Measurements from ENCODE around the gene ZNRF2. TPM values are rescaled to one million over a fixed set of nuclear protein-coding genes. Genes with fewer than 3 reads are reported as not detected.

Gene ZNRF2
- total and polyA plus RNA-seq, 10 of the 15 experiments (the other 5 are each of a cell fraction or from before 2014, with no cell fraction given): 1.2 to 20.4 (median 9.5) TPM

DNA sequence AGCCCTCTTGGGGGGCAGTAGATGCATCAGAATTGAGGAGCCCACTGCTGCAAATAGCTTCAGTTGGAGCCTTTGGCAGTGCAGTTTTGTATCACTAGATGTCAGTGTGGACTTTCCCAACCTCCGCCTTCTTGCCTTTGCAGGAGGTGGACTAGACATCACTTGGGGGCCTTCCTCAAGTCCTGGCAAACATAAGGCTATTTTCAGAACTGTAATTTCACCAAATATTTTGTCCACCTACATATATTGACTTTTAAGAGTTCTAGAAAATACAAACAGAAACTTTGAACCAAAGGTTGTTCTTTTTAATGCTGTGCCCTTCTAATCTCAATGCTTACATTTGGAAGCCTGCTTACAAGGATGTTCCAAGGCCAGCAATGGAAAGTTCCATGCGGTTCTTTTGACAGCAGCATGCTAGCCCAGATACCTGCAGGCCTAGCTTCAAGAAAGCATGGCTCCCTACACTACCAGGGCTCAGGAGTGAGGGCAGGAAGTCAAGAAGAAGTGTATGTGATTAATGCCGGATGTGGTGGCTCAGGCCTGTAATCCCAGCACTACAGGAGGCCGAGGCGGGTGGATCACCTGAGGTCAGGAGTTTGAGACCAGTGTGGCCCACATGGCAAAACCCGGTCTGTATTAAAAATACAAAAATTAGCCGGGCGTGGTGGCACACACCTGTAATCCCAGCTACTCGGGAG is 8.0 kb upstream of the ZNRF2 start (continued):
- TF ChIP-seq JUND (IDR thresholded peaks at IDR 0.05; ENCODE audit: low read depth, low read length) (no peak), RB1 (IDR thresholded peaks at IDR 0.05; ENCODE audit: borderline replicate concordance) (no peak), SPI1 (IDR thresholded peaks at IDR 0.05; ENCODE audit: borderline replicate concordance, insufficient read depth, low read depth, low read length) (no peak), SMC3 (IDR thresholded peaks at IDR 0.05; ENCODE audit: borderline replicate concordance, low read length) (peak; percentile 96), ZBED1 (IDR thresholded peaks at IDR 0.05; ENCODE audit: borderline replicate concordance) (no peak), YY1 (IDR thresholded peaks at IDR 0.05; ENCODE audit: low read depth, low read length) (0 out of 2 replicates have a peak, but pooled peaks have one; percentile 58)
- TF ChIP-seq, protein P1, sequence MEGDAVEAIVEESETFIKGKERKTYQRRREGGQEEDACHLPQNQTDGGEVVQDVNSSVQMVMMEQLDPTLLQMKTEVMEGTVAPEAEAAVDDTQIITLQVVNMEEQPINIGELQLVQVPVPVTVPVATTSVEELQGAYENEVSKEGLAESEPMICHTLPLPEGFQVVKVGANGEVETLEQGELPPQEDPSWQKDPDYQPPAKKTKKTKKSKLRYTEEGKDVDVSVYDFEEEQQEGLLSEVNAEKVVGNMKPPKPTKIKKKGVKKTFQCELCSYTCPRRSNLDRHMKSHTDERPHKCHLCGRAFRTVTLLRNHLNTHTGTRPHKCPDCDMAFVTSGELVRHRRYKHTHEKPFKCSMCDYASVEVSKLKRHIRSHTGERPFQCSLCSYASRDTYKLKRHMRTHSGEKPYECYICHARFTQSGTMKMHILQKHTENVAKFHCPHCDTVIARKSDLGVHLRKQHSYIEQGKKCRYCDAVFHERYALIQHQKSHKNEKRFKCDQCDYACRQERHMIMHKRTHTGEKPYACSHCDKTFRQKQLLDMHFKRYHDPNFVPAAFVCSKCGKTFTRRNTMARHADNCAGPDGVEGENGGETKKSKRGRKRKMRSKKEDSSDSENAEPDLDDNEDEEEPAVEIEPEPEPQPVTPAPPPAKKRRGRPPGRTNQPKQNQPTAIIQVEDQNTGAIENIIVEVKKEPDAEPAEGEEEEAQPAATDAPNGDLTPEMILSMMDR (IDR thresholded peaks at IDR 0.05 in 2 of 3, conservative IDR thresholded peaks at IDR 0.05 in 1 of 3; ENCODE audit: control insufficient read depth in 2 of 3, extremely low read depth in 1 of 3, insufficient read depth in 1 of 3, low read depth in 3 of 3, low read length in 3 of 3): peak; percentile 83 to 91 (median 84)
- TF ChIP-seq, protein P2, sequence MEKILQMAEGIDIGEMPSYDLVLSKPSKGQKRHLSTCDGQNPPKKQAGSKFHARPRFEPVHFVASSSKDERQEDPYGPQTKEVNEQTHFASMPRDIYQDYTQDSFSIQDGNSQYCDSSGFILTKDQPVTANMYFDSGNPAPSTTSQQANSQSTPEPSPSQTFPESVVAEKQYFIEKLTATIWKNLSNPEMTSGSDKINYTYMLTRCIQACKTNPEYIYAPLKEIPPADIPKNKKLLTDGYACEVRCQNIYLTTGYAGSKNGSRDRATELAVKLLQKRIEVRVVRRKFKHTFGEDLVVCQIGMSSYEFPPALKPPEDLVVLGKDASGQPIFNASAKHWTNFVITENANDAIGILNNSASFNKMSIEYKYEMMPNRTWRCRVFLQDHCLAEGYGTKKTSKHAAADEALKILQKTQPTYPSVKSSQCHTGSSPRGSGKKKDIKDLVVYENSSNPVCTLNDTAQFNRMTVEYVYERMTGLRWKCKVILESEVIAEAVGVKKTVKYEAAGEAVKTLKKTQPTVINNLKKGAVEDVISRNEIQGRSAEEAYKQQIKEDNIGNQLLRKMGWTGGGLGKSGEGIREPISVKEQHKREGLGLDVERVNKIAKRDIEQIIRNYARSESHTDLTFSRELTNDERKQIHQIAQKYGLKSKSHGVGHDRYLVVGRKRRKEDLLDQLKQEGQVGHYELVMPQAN (conservative IDR thresholded peaks at IDR 0.05): no peak

All from GM12878 (cell line).